ENCODE data around the gene TTC6.

DNA sequence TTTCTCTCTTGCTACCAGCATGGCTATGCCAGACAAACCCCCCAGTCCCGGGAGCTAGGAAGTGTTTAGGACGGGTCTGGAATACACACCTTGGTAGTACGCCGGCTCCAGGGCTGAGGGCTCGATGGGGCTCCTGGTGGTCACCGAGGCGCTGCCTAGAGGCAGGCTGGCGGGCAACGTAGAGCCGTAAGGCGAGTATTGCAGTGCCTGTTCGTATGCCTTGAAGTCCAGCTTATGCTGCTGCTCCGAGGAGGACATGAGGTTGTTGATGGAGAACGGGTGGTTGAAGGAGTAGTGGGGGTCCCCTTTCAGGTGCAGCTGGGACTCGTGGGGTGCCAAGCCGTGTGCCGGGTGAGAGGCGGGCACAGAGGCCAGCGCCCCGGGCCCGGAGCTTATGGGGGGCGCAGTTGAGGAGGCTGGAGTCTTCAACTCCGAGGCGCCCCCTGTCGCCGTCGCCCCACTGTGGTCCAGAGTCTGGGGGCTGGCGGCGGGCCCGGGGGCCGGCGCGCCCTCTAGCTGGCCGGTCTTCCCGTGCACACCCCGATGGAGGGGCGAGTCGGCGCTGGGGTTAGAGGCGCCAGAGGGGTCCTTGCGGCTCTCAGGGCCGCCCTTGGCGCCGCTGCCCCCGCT lies 4.0 kb upstream of the TTC6 start:
- no peak for TF ChIP-seq ISL1 (CRISPR knock-in tag; IDR thresholded peaks at IDR 0.05)
- TF ChIP-seq ZNF8 (CRISPR knock-in tag; IDR thresholded peaks at IDR 0.05), result no peak
- TF ChIP-seq CREB5 (CRISPR knock-in tag; IDR thresholded peaks at IDR 0.05; ENCODE audit: low read depth), result no peak
- TF ChIP-seq, protein P1, sequence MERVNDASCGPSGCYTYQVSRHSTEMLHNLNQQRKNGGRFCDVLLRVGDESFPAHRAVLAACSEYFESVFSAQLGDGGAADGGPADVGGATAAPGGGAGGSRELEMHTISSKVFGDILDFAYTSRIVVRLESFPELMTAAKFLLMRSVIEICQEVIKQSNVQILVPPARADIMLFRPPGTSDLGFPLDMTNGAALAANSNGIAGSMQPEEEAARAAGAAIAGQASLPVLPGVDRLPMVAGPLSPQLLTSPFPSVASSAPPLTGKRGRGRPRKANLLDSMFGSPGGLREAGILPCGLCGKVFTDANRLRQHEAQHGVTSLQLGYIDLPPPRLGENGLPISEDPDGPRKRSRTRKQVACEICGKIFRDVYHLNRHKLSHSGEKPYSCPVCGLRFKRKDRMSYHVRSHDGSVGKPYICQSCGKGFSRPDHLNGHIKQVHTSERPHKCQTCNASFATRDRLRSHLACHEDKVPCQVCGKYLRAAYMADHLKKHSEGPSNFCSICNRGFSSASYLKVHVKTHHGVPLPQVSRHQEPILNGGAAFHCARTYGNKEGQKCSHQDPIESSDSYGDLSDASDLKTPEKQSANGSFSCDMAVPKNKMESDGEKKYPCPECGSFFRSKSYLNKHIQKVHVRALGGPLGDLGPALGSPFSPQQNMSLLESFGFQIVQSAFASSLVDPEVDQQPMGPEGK (CRISPR knock-in tag; IDR thresholded peaks at IDR 0.05; ENCODE audit: borderline replicate concordance), result no peak
- TF ChIP-seq ARNTL (CRISPR knock-in tag; IDR thresholded peaks at IDR 0.05; ENCODE audit: borderline replicate concordance, low read depth), result no peak
- TF ChIP-seq ZNF70 (CRISPR knock-in tag; IDR thresholded peaks at IDR 0.05), result no peak
- no peak for TF ChIP-seq RARB (CRISPR knock-in tag; IDR thresholded peaks at IDR 0.05)
- TF ChIP-seq ZFP30 (CRISPR knock-in tag; IDR thresholded peaks at IDR 0.05), result no peak

Measured in SK-N-SH treated with all-trans-retinoic acid at 6 μM for 48 hours (cell line).